Panc1 (cell line): ENCODE data around the gene ATP11A.

Experiments
- CTCF ChIP-seq: fragments of 450-650 bp; IDR thresholded peaks from 2 replicates; pipeline ENCODE4 v1.5.1; 2017; ENCODE audit warnings: mild to moderate bottlenecking
- POLR2AphosphoS5 ChIP-seq: IDR thresholded peaks from 2 replicates; pipeline ENCODE4 v1.6.1; 2012; ENCODE audit warnings: mild to moderate bottlenecking, low read depth, low read length, moderate library complexity
- REST ChIP-seq, 2 experiments: IDR thresholded peaks; 2 replicates each; pipeline ENCODE4 v1.6.1; 2011 to 2012; ENCODE audit warnings: low read depth in 2 of 2, control low read depth in 1 of 2, low read length in 1 of 2, mild to moderate bottlenecking in 1 of 2, moderate library complexity in 1 of 2; ENCODE audit not compliant: insufficient read depth in 1 of 2
- SIN3A ChIP-seq: IDR thresholded peaks from 2 replicates; pipeline ENCODE4 v1.6.1; 2012; ENCODE audit warnings: low read depth, mild to moderate bottlenecking, low read length, moderate library complexity, borderline replicate concordance; ENCODE audit not compliant: insufficient read depth

GRCh38 chr13:112761701-112762689 lies 72.2 kb downstream of the ATP11A start:
- TF ChIP-seq CTCF (no peak), REST (IDR thresholded peaks at IDR 0.05; ENCODE audit: insufficient read depth in 1 of 2, low read depth in 2 of 2, low read length in 1 of 2) (no peak), POLR2AphosphoS5 (no peak), SIN3A (no peak)
